Neural progenitor cell (in vitro differentiated cells): ENCODE measurements around the gene ITGB8.

ENCODE experiments used
- EZH2 ChIP-seq: fragments of 200-600 bp; sonication (generic); IDR thresholded peaks from 2 replicates; pipeline ENCODE4 v1.6.1; 2017; ENCODE audit warnings: antibody characterized with exemption, mild to moderate bottlenecking, moderate library complexity
- TF ChIP-seq, protein P1 (sequence below): fragments of 200-600 bp; sonication (generic); IDR thresholded peaks from 2 replicates; pipeline ENCODE4 v1.5.1; 2017; ENCODE audit warnings: antibody characterized with exemption, mild to moderate bottlenecking

DNA sequence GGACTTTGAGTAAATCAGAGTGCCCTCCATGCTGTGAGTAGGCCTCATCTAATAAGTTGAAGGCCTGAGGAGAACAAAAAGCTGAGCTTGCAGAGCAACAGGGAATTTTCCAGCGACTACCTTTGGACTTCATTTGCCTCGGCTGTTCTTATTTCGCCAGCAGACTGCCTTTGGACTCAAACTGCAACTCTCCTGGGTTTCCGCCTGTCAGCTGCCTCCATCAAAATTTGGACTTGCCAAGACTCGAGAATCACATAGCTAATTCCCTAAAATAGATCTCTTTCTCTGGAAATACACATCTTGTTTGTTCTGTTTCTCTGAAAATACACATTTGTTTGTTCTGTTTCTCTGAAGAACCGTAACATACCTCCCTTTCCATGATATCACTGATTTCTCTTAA is 93.8 kb downstream of the ITGB8 start:
- TF ChIP-seq, protein P1, sequence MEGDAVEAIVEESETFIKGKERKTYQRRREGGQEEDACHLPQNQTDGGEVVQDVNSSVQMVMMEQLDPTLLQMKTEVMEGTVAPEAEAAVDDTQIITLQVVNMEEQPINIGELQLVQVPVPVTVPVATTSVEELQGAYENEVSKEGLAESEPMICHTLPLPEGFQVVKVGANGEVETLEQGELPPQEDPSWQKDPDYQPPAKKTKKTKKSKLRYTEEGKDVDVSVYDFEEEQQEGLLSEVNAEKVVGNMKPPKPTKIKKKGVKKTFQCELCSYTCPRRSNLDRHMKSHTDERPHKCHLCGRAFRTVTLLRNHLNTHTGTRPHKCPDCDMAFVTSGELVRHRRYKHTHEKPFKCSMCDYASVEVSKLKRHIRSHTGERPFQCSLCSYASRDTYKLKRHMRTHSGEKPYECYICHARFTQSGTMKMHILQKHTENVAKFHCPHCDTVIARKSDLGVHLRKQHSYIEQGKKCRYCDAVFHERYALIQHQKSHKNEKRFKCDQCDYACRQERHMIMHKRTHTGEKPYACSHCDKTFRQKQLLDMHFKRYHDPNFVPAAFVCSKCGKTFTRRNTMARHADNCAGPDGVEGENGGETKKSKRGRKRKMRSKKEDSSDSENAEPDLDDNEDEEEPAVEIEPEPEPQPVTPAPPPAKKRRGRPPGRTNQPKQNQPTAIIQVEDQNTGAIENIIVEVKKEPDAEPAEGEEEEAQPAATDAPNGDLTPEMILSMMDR = no peak
- TF ChIP-seq EZH2 = no peak
